Spinal cord (tissue), 10 donors: ENCODE results near the gene SKI. TPM values are rescaled to one million over a fixed set of nuclear protein-coding genes. Genes with fewer than 3 reads are reported as not detected.
A peak's percentile ranks its signal among the peaks of the same experiment; 100 is the strongest.

ENCODE experiments used
- DNase-seq, 6 donors: peaks; one replicate each; pipeline versions ENCODE4 v3.0.0 to v3.0.0-alpha.2; 2013 to 2015; ENCODE audit warnings: low spot score in 6 of 6, low read depth in 4 of 6
- H3K27ac ChIP-seq: one replicate; pipeline ENCODE4 v1.5.1; 2013; ENCODE audit warnings: low read depth, low read length, control low read depth
- H3K27me3 ChIP-seq: one replicate; pipeline ENCODE4 v1.6.1; 2013; ENCODE audit warnings: low read length; ENCODE audit not compliant: control insufficient read depth, insufficient read depth
- H3K36me3 ChIP-seq: one replicate; pipeline ENCODE4 v1.6.1; 2013; ENCODE audit warnings: low read length; ENCODE audit not compliant: control insufficient read depth, insufficient read depth
- H3K4me1 ChIP-seq: one replicate; pipeline ENCODE4 v1.6.1; 2013; ENCODE audit warnings: low read length; ENCODE audit not compliant: control insufficient read depth, insufficient read depth
- H3K4me3 ChIP-seq: one replicate; pipeline ENCODE4 v1.5.1; 2013; ENCODE audit warnings: low read depth, low read length, control low read depth
- H3K9me3 ChIP-seq: one replicate; pipeline ENCODE4 v1.6.1; 2013; ENCODE audit warnings: low read length; ENCODE audit not compliant: control insufficient read depth, insufficient read depth
- WGBS: methylation state at CpG from one replicate; pipeline ENCODE4 v1.1.5; 2013; ENCODE audit warnings: missing lambda C conversion rate; ENCODE audit not compliant: insufficient coverage; 5-methylcytosine and 5-hydroxymethylcytosine counted together
- polyA plus RNA-seq, 2 donors: library from polyadenylated mRNA; unstranded; fragments of 120-200 nt; gene quantifications; one replicate each; pipeline ENCODE4 v1.2.1, GENCODE V29; 2013; ENCODE audit not compliant: insufficient read length in 2 of 2
- total RNA-seq, 2 donors: library from RNA; depleted of rRNA in 1 of 2; stranded (reverse); fragments of 120-200 nt in 1 of 2; fragments of >200 nt in 1 of 2; gene quantifications; one replicate each; pipeline versions ENCODE4 v1.2.3 to v1.2.4, GENCODE V29; 2013 to 2014
- donor health status: healthy.

The SKI gene
- total and polyA plus RNA-seq, 4 donors = 20.0 to 72.3 (median 46.2) TPM

- Histone ChIP-seq H3K36me3 (peaks cover 65% of the 10 kb centered on the region), H3K4me3 (no peak overlapping the region), H3K9me3 (no peaks in the 10 kb centered on the region), H3K4me1 (peaks cover 89% of the 10 kb centered on the region), H3K27me3 (no peaks in the 10 kb centered on the region), H3K27ac (no peak overlapping the region)
- DNase-seq = no peak
- WGBS = 93% methylated on average over 35 of the region's 35 CpGs
Observed at GRCh38 chr1:2297246-2298011, 69.3 kb downstream of the SKI start.

DNA sequence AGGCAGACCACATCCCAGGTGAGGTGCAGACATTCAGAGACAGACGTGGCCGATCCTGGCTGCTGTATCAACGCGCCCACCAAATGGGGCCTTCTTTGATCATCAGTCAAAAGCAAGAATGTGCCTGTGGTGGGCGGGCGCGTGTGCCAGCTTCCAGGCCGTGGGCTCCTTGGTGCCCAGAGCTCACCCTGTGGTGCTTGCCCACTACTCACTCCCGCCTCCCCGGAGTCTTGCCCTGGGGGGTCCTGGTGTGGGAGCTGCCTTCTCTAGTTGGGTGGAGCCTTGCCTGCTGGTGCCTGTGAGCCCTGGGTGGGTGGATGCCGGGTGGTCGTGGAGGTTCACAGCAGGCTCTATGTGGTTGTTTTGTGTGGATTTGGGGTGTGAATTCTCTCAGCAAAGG is 70.6 kb downstream of the SKI start:
- Histone ChIP-seq H3K4me3 (no peak overlapping the region), H3K27ac (no peak overlapping the region), H3K27me3 (no peaks in the 10 kb centered on the region), H3K4me1 (peaks cover 79% of the 10 kb centered on the region), H3K9me3 (no peaks in the 10 kb centered on the region), H3K36me3 (peaks cover 67% of the 10 kb centered on the region)
- no peak for DNase-seq
- 68% methylated on average over 12 of the region's 12 CpGs for WGBS

DNA sequence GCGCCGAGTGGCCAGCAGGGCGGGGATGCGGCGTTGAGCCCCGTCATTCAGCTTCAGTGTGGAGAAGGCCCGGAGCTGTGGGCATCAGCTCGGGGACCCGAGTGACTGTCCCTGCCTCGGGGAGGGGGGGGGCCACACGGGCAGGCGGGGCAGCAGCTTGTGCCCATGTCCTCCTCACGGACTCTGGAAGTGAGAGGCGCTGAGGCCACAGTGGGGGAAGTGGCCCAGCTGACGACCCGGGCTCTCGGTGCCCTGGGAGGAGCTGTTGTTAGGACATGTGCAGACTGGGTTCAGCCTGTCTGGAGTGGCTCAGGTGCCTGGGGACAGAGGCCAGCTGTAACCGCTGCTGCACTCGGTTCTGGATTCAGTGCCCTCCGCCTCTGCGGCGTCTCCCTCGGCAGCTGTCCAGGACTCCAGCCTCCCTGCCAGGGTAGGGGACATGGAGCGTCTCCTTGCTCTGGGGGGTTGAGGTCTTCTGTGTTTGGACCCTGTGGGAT is 71.1 kb downstream of the SKI start:
- WGBS = 37% methylated on average over 24 of the region's 24 CpGs
- Histone ChIP-seq H3K36me3 (peaks cover 71% of the 10 kb centered on the region), H3K27me3 (no peaks in the 10 kb centered on the region), H3K9me3 (no peaks in the 10 kb centered on the region), H3K4me3 (no peak overlapping the region), H3K27ac (no peak overlapping the region), H3K4me1 (peaks cover 74% of the 10 kb centered on the region)
- DNase-seq = no peak

- Histone ChIP-seq H3K27ac (no peak overlapping the region), H3K4me1 (peaks cover 69% of the 10 kb centered on the region), H3K36me3 (peaks cover 71% of the 10 kb centered on the region), H3K4me3 (no peak overlapping the region), H3K9me3 (no peaks in the 10 kb centered on the region), H3K27me3 (no peaks in the 10 kb centered on the region)
- no peak for DNase-seq
- WGBS = 77% methylated on average over 32 of the region's 32 CpGs
Observed at GRCh38 chr1:2300004-2300771, 72.1 kb downstream of the SKI start.

GRCh38 chr1:2300851-2301606 is 72.9 kb downstream of the SKI start:
- peak in 1 of 6 donors; percentile 44 for DNase-seq
- Histone ChIP-seq H3K4me1 (peaks cover 66% of the 10 kb centered on the region), H3K36me3 (peaks cover 80% of the 10 kb centered on the region), H3K27ac (peak overlapping the region; percentile 33), H3K4me3 (no peak overlapping the region), H3K27me3 (no peaks in the 10 kb centered on the region), H3K9me3 (no peaks in the 10 kb centered on the region)
- 67% methylated on average over 31 of the region's 37 CpGs for WGBS

DNA sequence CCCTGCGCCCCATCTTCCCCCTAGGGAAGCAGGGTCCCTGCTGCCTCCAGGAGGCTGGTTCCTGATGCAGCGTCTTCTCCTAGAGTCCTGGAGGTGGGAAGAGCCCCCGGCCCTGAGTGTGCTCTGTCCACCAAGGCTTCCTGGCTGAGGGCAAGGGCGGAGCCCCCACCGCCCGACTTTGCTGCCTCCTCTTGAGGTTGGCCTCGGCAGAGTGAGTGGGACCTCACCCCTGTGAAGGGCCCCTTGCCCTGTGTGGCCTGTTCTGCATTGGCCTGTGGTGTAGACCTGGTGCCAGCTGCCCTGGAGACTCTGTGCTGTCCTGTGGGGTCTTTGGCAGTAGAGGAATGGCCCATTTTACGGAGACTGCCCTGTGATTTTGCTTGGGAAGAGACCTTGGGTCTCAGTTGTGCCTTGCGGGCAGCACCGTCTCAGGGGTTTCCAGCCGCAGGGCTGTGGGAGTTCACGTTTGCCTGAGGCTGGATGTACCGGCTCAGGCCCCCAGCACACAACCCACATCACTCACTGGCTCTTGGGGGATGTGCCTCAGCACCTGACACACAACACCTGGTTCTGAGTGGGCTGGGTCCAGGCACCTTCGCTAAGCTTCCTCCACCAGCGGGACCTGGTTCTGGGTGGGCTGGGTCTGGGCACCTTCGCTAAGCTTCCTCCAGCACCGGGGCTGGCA is 73.6 kb downstream of the SKI start:
- peak overlapping the region; percentile 33 for H3K27ac ChIP-seq
- DNase-seq = no peak
- 85% methylated on average over 15 of the region's 17 CpGs for whole genome bisulfite sequencing
- H3K4me3 ChIP-seq = no peak overlapping the region
- peaks cover 60% of the 10 kb centered on the region for H3K4me1 ChIP-seq
- H3K27me3 ChIP-seq = no peaks in the 10 kb centered on the region
- peaks cover 86% of the 10 kb centered on the region for H3K36me3 ChIP-seq
- no peaks in the 10 kb centered on the region for H3K9me3 ChIP-seq

DNA sequence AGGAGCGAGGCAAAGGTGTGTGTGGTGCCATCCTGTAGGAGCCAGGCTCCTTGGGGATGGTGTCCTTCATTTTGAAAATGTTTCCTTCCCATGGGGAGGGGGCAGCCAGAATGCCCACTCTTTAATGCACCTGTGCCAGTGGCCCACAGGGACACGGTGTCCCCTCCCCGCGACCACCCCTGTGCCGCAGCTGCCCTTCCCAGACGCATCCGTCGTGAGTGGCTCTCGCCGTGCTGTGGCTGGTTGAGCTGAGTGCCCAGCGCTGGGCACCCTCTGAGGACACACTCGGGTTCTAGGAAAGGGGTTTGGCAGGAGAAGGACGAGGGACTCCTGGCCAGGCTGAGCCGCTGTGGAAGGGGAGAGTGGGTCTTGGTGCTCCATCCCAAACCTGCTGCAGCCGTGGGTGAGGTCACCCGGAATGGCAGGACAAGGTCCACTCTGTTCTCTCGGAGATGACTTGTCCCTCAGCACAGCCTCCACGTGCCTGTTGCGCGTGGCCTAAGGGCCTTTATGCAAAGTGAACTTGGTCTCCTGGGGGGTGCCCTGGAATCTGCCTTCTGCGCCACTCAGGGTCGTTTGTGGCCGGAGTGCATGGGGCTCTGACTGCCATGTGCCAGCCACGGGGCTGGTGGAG is 74.3 kb downstream of the SKI start:
- H3K9me3 ChIP-seq = no peaks in the 10 kb centered on the region
- WGBS = 76% methylated on average over 24 of the region's 24 CpGs
- peaks cover 59% of the 10 kb centered on the region for H3K4me1 ChIP-seq
- no peak overlapping the region for H3K27ac ChIP-seq
- DNase-seq = no peak
- H3K27me3 ChIP-seq = no peaks in the 10 kb centered on the region
- H3K36me3 ChIP-seq = peaks cover 86% of the 10 kb centered on the region
- H3K4me3 ChIP-seq = no peak overlapping the region

DNA sequence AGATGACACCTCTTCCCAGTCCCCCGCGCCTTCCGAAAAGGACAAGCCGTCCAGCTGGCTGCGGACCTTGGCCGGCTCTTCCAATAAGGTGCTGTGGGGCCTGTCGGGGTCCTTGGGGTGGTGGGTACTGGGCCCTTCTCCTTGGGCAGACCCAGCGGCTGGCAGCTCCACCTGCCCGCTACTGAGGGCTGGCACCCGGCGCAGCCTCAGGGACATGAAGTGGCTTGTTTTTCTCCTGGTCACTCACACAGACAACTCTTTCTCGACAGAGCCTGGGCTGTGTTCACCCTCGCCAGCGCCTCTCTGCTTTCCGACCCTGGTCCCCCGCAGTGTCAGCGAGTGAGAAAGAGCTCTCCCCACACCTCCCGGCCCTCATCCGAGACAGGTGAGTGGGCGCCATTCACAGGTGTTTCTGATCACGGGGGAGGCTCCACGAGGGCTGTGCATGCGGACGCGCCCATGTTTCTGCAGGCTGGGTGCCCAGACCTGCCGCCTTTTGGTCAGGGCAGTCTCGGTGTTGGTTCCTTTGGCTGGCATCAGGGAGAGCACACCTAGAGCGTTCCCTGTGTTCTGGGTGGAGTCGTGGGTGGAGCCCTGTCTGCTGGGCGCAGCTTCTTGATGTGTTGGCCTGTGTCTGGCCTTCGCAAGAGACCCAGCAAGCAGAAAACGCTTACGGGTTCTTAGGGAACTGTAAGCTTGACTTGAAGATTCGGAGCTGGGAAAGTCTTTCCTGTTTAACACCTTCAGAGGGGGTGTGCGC is 75.1 kb downstream of the SKI start:
- peaks cover 85% of the 10 kb centered on the region for H3K36me3 ChIP-seq
- no peak for DNase-seq
- H3K27ac ChIP-seq = no peak overlapping the region
- no peaks in the 10 kb centered on the region for H3K9me3 ChIP-seq
- no peaks in the 10 kb centered on the region for H3K27me3 ChIP-seq
- H3K4me3 ChIP-seq = no peak overlapping the region
- 90% methylated on average over 29 of the region's 35 CpGs for WGBS
- peaks cover 51% of the 10 kb centered on the region for H3K4me1 ChIP-seq
